ENCODE results near the gene XYLT1.

Gene XYLT1

GRCh38 chr16:17503331-17503730, 32.6 kb upstream of the XYLT1 start:
- Histone ChIP-seq H3K36me3 (ENCODE audit: control insufficient read depth in 2 of 2, insufficient read depth in 1 of 2, low read length in 2 of 2) (no peaks in the 10 kb centered on the region), H3K27ac (ENCODE audit: extremely low read depth, low read depth, low read length) (no peak overlapping the region), H3K9me3 (ENCODE audit: control insufficient read depth, insufficient read depth, low read depth, low read length) (no peaks in the 10 kb centered on the region), H3K4me3 (ENCODE audit: low read depth, low read length) (no peak overlapping the region), H3K4me1 (ENCODE audit: control insufficient read depth, insufficient read depth, low read length) (no peaks in the 10 kb centered on the region)
- no peak for TF ChIP-seq ZNF660 (tag by site-specific recombination; IDR thresholded peaks at IDR 0.05)
- no peak for TF ChIP-seq ZNF146 (tag by site-specific recombination; IDR thresholded peaks at IDR 0.05)
- POLR2A ChIA-PET = no interaction called here
- CTCF ChIA-PET = no interaction called here

GRCh38 chr16:17501321-17501720, 30.6 kb upstream of the XYLT1 start:
- Histone ChIP-seq H3K36me3 (ENCODE audit: control insufficient read depth in 2 of 2, insufficient read depth in 1 of 2, low read length in 2 of 2) (no peaks in the 10 kb centered on the region), H3K9me3 (ENCODE audit: control insufficient read depth, insufficient read depth, low read depth, low read length) (no peaks in the 10 kb centered on the region), H3K4me1 (ENCODE audit: control insufficient read depth, insufficient read depth, low read length) (no peaks in the 10 kb centered on the region), H3K27ac (ENCODE audit: extremely low read depth, low read depth, low read length) (no peak overlapping the region), H3K4me3 (ENCODE audit: low read depth, low read length) (no peak overlapping the region)
- TF ChIP-seq ZNF580 (tag by site-specific recombination; IDR thresholded peaks at IDR 0.05) (no peak), ZBTB20 (tag by site-specific recombination; IDR thresholded peaks at IDR 0.05) (no peak), ZNF121 (tag by site-specific recombination; IDR thresholded peaks at IDR 0.05) (no peak), ZNF785 (tag by site-specific recombination; IDR thresholded peaks at IDR 0.05) (no peak), GLIS1 (tag by site-specific recombination; IDR thresholded peaks at IDR 0.05) (no peak)
- POLR2A ChIA-PET = no interaction called here
- CTCF ChIA-PET = no interaction called here

GRCh38 chr16:17499223-17499902, 28.6 kb upstream of the XYLT1 start:
- ChIA-PET POLR2A (interaction anchor here (0.6 kb wide), 1 partner anchor 19 kb away, joined by 3 read pairs; no protein-coding TSS in a partner anchor), CTCF (no interaction called here)
- Histone ChIP-seq H3K27ac (ENCODE audit: extremely low read depth, low read depth, low read length) (no peak overlapping the region), H3K36me3 (ENCODE audit: control insufficient read depth in 2 of 2, insufficient read depth in 1 of 2, low read length in 2 of 2) (no peaks in the 10 kb centered on the region), H3K4me3 (ENCODE audit: low read depth, low read length) (no peak overlapping the region), H3K4me1 (ENCODE audit: control insufficient read depth, insufficient read depth, low read length) (no peaks in the 10 kb centered on the region), H3K9me3 (ENCODE audit: control insufficient read depth, insufficient read depth, low read depth, low read length) (no peaks in the 10 kb centered on the region)
- no peak for TF ChIP-seq ZNF132 (tag by site-specific recombination; IDR thresholded peaks at IDR 0.05; ENCODE audit: borderline replicate concordance)

GRCh38 chr16:17497648-17498047, 26.9 kb upstream of the XYLT1 start:
- Histone ChIP-seq H3K4me1 (ENCODE audit: control insufficient read depth, insufficient read depth, low read length) (no peaks in the 10 kb centered on the region), H3K9me3 (ENCODE audit: control insufficient read depth, insufficient read depth, low read depth, low read length) (no peaks in the 10 kb centered on the region), H3K4me3 (ENCODE audit: low read depth, low read length) (no peak overlapping the region), H3K27ac (ENCODE audit: extremely low read depth, low read depth, low read length) (no peak overlapping the region), H3K36me3 (ENCODE audit: control insufficient read depth in 2 of 2, insufficient read depth in 1 of 2, low read length in 2 of 2) (no peaks in the 10 kb centered on the region)
- POLR2A ChIA-PET = no interaction called here
- CTCF ChIA-PET = no interaction called here
- no peak for TF ChIP-seq ZNF660 (tag by site-specific recombination; IDR thresholded peaks at IDR 0.05)
- no peak for TF ChIP-seq ZNF211 (tag by site-specific recombination; IDR thresholded peaks at IDR 0.05; ENCODE audit: low read depth)
- no peak for TF ChIP-seq ZNF16 (tag by site-specific recombination; IDR thresholded peaks at IDR 0.05; ENCODE audit: low read depth)
- TF ChIP-seq PRDM4 (tag by site-specific recombination; IDR thresholded peaks at IDR 0.05) = no peak
- TF ChIP-seq HIC1 (tag by site-specific recombination; IDR thresholded peaks at IDR 0.05) = no peak
- TF ChIP-seq YY1 (tag by site-specific recombination; IDR thresholded peaks at IDR 0.05) = no peak
- TF ChIP-seq WT1 (tag by site-specific recombination; IDR thresholded peaks at IDR 0.05) = no peak
- no peak for TF ChIP-seq ZNF585B (tag by site-specific recombination; IDR thresholded peaks at IDR 0.05)
- no peak for TF ChIP-seq ZNF394 (tag by site-specific recombination; IDR thresholded peaks at IDR 0.05; ENCODE audit: borderline replicate concordance)
- no peak for TF ChIP-seq ZNF544 (tag by site-specific recombination; IDR thresholded peaks at IDR 0.05)

Data from HEK293 (cell line).